ENCODE data around the gene PCDHGA5.
"Not testable (repeated sequence)": the region's sequence is repeated elsewhere in the genome, so short reads cannot be mapped to it uniquely, and the experiment has no call there.

DNA sequence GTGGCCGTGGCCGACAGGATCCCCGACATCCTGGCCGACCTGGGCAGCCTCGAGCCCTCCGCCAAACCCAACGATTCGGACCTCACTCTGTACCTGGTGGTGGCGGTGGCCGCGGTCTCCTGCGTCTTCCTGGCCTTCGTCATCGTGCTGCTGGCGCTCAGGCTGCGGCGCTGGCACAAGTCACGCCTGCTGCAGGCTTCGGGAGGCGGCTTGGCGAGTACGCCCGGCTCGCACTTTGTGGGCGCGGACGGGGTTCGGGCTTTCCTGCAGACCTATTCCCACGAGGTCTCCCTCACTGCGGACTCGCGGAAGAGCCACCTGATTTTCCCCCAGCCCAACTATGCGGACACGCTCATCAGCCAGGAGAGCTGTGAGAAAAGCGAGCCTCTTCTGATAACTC, 17.9 kb upstream of the PCDHGA5 start:
- TF ChIP-seq, protein P1, sequence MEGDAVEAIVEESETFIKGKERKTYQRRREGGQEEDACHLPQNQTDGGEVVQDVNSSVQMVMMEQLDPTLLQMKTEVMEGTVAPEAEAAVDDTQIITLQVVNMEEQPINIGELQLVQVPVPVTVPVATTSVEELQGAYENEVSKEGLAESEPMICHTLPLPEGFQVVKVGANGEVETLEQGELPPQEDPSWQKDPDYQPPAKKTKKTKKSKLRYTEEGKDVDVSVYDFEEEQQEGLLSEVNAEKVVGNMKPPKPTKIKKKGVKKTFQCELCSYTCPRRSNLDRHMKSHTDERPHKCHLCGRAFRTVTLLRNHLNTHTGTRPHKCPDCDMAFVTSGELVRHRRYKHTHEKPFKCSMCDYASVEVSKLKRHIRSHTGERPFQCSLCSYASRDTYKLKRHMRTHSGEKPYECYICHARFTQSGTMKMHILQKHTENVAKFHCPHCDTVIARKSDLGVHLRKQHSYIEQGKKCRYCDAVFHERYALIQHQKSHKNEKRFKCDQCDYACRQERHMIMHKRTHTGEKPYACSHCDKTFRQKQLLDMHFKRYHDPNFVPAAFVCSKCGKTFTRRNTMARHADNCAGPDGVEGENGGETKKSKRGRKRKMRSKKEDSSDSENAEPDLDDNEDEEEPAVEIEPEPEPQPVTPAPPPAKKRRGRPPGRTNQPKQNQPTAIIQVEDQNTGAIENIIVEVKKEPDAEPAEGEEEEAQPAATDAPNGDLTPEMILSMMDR (IDR thresholded peaks at IDR 0.05) = not testable (repeated sequence)
- TF ChIP-seq POLR2A (IDR thresholded peaks at IDR 0.05) = not testable (repeated sequence)

All from vagina (tissue), 2 donors.